GM23248 (cell line): ENCODE measurements around the gene BHLHE23. TPM values are rescaled to one million over a fixed set of nuclear protein-coding genes. Genes with fewer than 3 reads are reported as not detected.

Experiments
- DNase-seq: peaks from one replicate; pipeline ENCODE4 v3.0.0-alpha.2; 2015
- H2AFZ ChIP-seq: fragments of 200-600 bp; sonication (generic); 2 replicates; pipeline ENCODE4 v1.6.1; 2016; ENCODE audit warnings: antibody characterized with exemption
- H3F3A ChIP-seq: fragments of 200-600 bp; sonication (generic); 2 replicates; pipeline ENCODE4 v1.6.1; 2016; ENCODE audit warnings: mild to moderate bottlenecking, antibody characterized with exemption, mixed run types; ENCODE audit not compliant: insufficient read depth
- H3K27ac ChIP-seq: fragments of 200-600 bp; sonication (generic); 2 replicates; pipeline ENCODE4 v1.5.1; 2016; ENCODE audit warnings: mild to moderate bottlenecking
- H3K27me3 ChIP-seq: fragments of 200-600 bp; sonication (generic); replicated peaks from 2 replicates; pipeline ENCODE4 v1.6.1; 2016; ENCODE audit warnings: mild to moderate bottlenecking; ENCODE audit not compliant: insufficient read depth
- H3K36me3 ChIP-seq: fragments of 200-600 bp; sonication (generic); 2 replicates; pipeline ENCODE4 v1.6.1; 2016; ENCODE audit warnings: low read depth, mild to moderate bottlenecking
- H3K4me1 ChIP-seq: fragments of 200-600 bp; sonication (generic); 2 replicates; pipeline ENCODE4 v1.6.1; 2016; ENCODE audit warnings: mild to moderate bottlenecking; ENCODE audit not compliant: insufficient read depth
- H3K4me2 ChIP-seq: fragments of 200-600 bp; sonication (generic); one replicate; pipeline ENCODE4 v1.6.1; 2016; ENCODE audit warnings: mild to moderate bottlenecking; ENCODE audit not compliant: unreplicated experiment
- H3K4me3 ChIP-seq: fragments of 200-600 bp; sonication (generic); 2 replicates; pipeline ENCODE4 v1.5.1; 2016; ENCODE audit warnings: mild to moderate bottlenecking
- H3K79me2 ChIP-seq: fragments of 200-600 bp; sonication (generic); 2 replicates; pipeline ENCODE4 v1.6.1; 2016; ENCODE audit warnings: mild to moderate bottlenecking; ENCODE audit not compliant: insufficient read depth
- H3K9ac ChIP-seq: fragments of 200-600 bp; sonication (generic); 2 replicates; pipeline ENCODE4 v1.6.1; 2016; ENCODE audit warnings: mild to moderate bottlenecking
- H3K9me2 ChIP-seq: fragments of 200-600 bp; sonication (generic); 2 replicates; pipeline ENCODE4 v1.6.1; 2016; ENCODE audit warnings: mixed run types, mild to moderate bottlenecking, moderate library complexity; ENCODE audit not compliant: insufficient read depth
- H3K9me3 ChIP-seq: fragments of 200-600 bp; sonication (generic); one replicate; pipeline ENCODE4 v1.6.1; 2017; ENCODE audit warnings: low read depth
- H4K20me1 ChIP-seq: fragments of 200-600 bp; sonication (generic); 2 replicates; pipeline ENCODE4 v1.6.0; 2016; ENCODE audit not compliant: insufficient read depth
- EZH2 ChIP-seq: fragments of 200-600 bp; sonication (generic); IDR thresholded peaks from 2 replicates; pipeline ENCODE4 v1.6.1; 2018; ENCODE audit warnings: antibody characterized with exemption, mild to moderate bottlenecking; ENCODE audit not compliant: insufficient read depth, poor library complexity, severe bottlenecking
- EZH2phosphoT487 ChIP-seq: fragments of 200-600 bp; sonication (generic); IDR thresholded peaks from 2 replicates; pipeline ENCODE4 v1.6.1; 2018; ENCODE audit warnings: antibody characterized with exemption, moderate library complexity, mild to moderate bottlenecking, low read depth; ENCODE audit not compliant: insufficient read depth
- WGBS, 2 experiments: methylation state at CpG; one replicate each; pipeline ENCODE4 v1.1.6; 2015 to 2017; ENCODE audit warnings: low lambda C conversion rate in 2 of 2, low coverage in 1 of 2; ENCODE audit errors: missing lambda C conversion rate in 2 of 2; 5-methylcytosine and 5-hydroxymethylcytosine counted together
- in situ Hi-C: fragments of 300-500 bp; cut with MboI; formaldehyde crosslinking; loops from 2 replicates; pipeline ENCODE4 v1.15.0; 2020
- polyA plus RNA-seq: library from polyadenylated mRNA; unstranded; fragments of >200 nt; fragmentation: Nextera tagmentation; extraction: Ambion mirVana; gene quantifications from 2 replicates; pipeline ENCODE4 v1.2.1, GENCODE V29; 2016
- total RNA-seq: library from RNA; depleted of rRNA; stranded (reverse); fragments of >200 nt; shearing (Covaris generic); gene quantifications from 2 replicates; pipeline ENCODE4 v1.2.3, GENCODE V29; 2014

The BHLHE23 gene
- total and polyA plus RNA-seq, 2 experiments from 2014 or later, result not detected

DNA sequence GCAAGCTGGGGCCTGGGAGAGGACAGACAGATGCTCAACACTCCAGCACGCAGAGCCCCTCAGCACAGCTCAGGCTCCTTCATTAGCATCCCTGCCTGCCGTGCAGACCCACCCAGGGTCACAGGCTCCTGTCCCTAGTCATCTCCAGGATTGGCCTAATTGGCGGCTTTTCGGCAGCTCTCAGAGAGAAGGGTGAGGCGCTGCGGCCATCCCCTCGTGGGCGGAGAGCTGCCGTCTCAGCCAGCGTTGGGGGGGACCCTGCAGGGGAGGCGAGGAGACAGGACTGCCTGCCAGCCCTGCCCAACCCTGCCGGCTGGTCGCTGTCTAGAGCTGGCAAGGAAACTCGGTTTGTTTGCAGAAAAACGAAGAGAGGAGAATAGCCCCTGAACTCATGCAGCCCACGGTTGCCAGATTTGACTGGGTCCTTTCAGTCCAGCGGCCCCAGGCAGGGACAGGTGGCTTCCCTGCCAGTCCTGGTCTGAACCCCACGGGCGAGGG is 26.8 kb downstream of the BHLHE23 start:
- peaks cover 37% of the 10 kb centered on the region for H3K27me3 ChIP-seq
- WGBS, 2 experiments, result 2 to 4% methylated on average over 18 to 19 of the region's 19 CpGs
- no peaks in the 10 kb centered on the region for H4K20me1 ChIP-seq
- TF ChIP-seq EZH2phosphoT487 (no peak), EZH2 (no peak)
- no peaks in the 10 kb centered on the region for H3K9me2 ChIP-seq
- H3K9ac ChIP-seq, result no peak overlapping the region
- no peak for DNase-seq
- no peak overlapping the region for H3K4me2 ChIP-seq
- H3K36me3 ChIP-seq, result no peaks in the 10 kb centered on the region
- no peaks in the 10 kb centered on the region for H3K4me1 ChIP-seq
- H2AFZ ChIP-seq, result no peak overlapping the region
- H3K9me3 ChIP-seq, result no peaks in the 10 kb centered on the region
- in situ Hi-C loops, result no loop called here
- no peaks in the 10 kb centered on the region for H3F3A ChIP-seq
- no peaks in the 10 kb centered on the region for H3K79me2 ChIP-seq
- no peak overlapping the region for H3K27ac ChIP-seq
- H3K4me3 ChIP-seq, result no peak overlapping the region

DNA sequence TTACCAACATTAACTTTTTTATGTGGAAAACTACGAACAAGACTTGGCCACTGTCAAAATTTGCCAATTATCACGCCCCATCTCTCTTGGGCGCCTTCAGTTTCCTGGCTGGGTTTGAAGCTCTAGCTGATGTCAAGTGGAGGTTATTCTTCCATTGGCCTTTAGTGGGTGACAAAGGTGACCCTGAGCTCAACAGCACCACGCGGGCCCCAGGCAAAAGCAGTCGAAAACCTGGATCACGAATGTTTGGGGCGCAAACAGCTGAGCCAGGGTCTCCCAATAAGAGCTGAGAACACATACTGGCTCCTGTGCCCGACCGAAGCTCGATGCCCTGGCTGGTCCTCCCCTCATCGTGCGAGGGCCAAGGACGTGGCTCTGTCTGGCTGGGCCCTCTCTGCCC is 27.5 kb downstream of the BHLHE23 start:
- H3F3A ChIP-seq, result no peaks in the 10 kb centered on the region
- in situ Hi-C loops, result no loop called here
- TF ChIP-seq EZH2 (no peak), EZH2phosphoT487 (no peak)
- no peaks in the 10 kb centered on the region for H3K36me3 ChIP-seq
- no peak overlapping the region for H3K4me2 ChIP-seq
- H2AFZ ChIP-seq, result no peak overlapping the region
- H3K4me1 ChIP-seq, result no peaks in the 10 kb centered on the region
- DNase-seq, result no peak
- no peak overlapping the region for H3K9ac ChIP-seq
- no peak overlapping the region for H3K27ac ChIP-seq
- peaks cover 40% of the 10 kb centered on the region for H3K27me3 ChIP-seq
- no peaks in the 10 kb centered on the region for H3K9me3 ChIP-seq
- 68% methylated on average over 14 of the region's 14 CpGs for WGBS, 2 experiments
- no peak overlapping the region for H3K4me3 ChIP-seq
- H3K79me2 ChIP-seq, result no peaks in the 10 kb centered on the region
- no peaks in the 10 kb centered on the region for H3K9me2 ChIP-seq
- no peaks in the 10 kb centered on the region for H4K20me1 ChIP-seq

DNA sequence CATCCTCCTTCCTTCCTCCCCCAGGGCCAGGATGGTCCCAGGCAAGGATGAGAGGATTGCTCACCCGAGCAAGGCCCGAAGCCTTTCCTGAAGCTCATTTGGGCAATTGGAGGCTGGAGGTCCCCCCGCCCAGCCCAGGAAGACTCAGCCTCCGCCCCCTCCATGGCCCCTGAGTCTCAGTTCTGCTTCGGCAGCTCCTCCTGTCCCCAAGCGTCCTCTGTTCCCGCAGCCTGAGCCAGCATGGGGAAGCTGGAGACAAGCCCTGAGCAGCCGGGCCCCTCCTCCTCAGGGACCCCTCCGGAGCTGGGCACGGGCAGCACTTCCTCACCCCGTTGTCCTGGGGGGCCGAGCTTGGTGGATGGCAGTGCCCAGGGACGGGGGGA is 28.2 kb downstream of the BHLHE23 start:
- H3K4me2 ChIP-seq, result no peak overlapping the region
- no peaks in the 10 kb centered on the region for H3K4me1 ChIP-seq
- WGBS, 2 experiments, result 36 to 44% methylated on average over 11 to 12 of the region's 13 CpGs
- in situ Hi-C loops, result no loop called here
- no peak overlapping the region for H2AFZ ChIP-seq
- H3K4me3 ChIP-seq, result no peak overlapping the region
- H3K27me3 ChIP-seq, result peaks cover 48% of the 10 kb centered on the region
- no peaks in the 10 kb centered on the region for H3K36me3 ChIP-seq
- H3K79me2 ChIP-seq, result no peaks in the 10 kb centered on the region
- no peaks in the 10 kb centered on the region for H4K20me1 ChIP-seq
- no peaks in the 10 kb centered on the region for H3K9me2 ChIP-seq
- H3K27ac ChIP-seq, result no peak overlapping the region
- H3K9me3 ChIP-seq, result no peaks in the 10 kb centered on the region
- H3K9ac ChIP-seq, result no peak overlapping the region
- no peak for TF ChIP-seq EZH2phosphoT487
- no peak for TF ChIP-seq EZH2
- no peaks in the 10 kb centered on the region for H3F3A ChIP-seq
- DNase-seq, result no peak

- WGBS, 2 experiments, result 61% methylated on average over 36 to 38 of the region's 38 CpGs
- Histone ChIP-seq H3K4me1 (no peaks in the 10 kb centered on the region), H3K27me3 (peaks cover 51% of the 10 kb centered on the region), H3K4me2 (no peak overlapping the region), H2AFZ (no peak overlapping the region), H3K9me3 (no peaks in the 10 kb centered on the region), H3K36me3 (no peaks in the 10 kb centered on the region), H3K9ac (no peak overlapping the region), H3K27ac (no peak overlapping the region), H4K20me1 (no peaks in the 10 kb centered on the region), H3K4me3 (no peak overlapping the region), H3K79me2 (no peaks in the 10 kb centered on the region), H3F3A (no peaks in the 10 kb centered on the region), H3K9me2 (no peaks in the 10 kb centered on the region)
- no peak for TF ChIP-seq EZH2phosphoT487
- no peak for TF ChIP-seq EZH2
- in situ Hi-C loops, result no loop called here
- no peak for DNase-seq
Measured at GRCh38 chr20:62977613-62978560, 28.9 kb downstream of the BHLHE23 start.
